ENCODE results near the gene HMOX1.

DNA sequence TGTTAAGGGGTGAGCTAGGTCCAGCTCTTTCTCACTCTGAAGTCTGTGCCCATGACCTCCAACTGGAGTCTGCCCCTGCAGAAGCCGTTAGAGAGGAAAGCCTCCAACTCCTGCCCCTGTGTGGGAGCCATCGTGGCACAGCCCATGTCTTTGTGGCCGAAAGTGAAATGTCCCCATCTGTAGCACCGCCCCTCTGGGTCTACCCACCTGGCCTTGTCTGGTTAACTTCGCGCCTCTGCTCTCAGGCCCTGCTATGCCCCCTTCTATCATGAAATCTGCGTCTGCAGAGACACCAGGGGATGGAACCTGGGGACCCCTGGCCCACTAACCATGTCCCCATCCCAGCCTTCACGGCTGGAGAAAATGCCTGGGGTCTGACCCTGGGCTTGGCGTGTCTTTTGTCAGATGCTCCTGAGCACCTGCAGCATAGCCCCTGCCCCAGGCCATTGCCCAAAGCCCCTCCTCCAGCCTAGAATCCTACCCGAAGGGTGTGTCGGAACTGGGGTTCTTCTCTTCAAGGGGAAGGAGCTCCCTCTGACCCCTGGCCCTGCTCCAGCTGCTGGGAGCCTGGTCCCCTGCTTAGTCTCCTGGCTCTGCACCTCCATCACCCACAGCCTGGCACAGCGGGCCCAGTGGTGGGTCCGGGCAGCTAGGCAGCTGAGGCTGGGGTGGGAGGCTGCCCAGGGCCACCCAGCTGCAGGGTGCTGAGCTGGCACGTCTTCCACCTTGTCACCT lies 35.8 kb upstream of the HMOX1 start:
- no peak for TF ChIP-seq TAF1 (conservative IDR thresholded peaks at IDR 0.05)
- no peak for TF ChIP-seq FOXA1 (IDR thresholded peaks at IDR 0.05)
- TF ChIP-seq, protein P1, sequence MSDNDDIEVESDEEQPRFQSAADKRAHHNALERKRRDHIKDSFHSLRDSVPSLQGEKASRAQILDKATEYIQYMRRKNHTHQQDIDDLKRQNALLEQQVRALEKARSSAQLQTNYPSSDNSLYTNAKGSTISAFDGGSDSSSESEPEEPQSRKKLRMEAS (IDR thresholded peaks at IDR 0.05) = no peak
- TF ChIP-seq, protein P2, sequence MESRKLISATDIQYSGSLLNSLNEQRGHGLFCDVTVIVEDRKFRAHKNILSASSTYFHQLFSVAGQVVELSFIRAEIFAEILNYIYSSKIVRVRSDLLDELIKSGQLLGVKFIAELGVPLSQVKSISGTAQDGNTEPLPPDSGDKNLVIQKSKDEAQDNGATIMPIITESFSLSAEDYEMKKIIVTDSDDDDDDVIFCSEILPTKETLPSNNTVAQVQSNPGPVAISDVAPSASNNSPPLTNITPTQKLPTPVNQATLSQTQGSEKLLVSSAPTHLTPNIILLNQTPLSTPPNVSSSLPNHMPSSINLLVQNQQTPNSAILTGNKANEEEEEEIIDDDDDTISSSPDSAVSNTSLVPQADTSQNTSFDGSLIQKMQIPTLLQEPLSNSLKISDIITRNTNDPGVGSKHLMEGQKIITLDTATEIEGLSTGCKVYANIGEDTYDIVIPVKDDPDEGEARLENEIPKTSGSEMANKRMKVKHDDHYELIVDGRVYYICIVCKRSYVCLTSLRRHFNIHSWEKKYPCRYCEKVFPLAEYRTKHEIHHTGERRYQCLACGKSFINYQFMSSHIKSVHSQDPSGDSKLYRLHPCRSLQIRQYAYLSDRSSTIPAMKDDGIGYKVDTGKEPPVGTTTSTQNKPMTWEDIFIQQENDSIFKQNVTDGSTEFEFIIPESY (IDR thresholded peaks at IDR 0.05) = no peak
- TF ChIP-seq YY1 (IDR thresholded peaks at IDR 0.05) = no peak
- TF ChIP-seq, protein P3, sequence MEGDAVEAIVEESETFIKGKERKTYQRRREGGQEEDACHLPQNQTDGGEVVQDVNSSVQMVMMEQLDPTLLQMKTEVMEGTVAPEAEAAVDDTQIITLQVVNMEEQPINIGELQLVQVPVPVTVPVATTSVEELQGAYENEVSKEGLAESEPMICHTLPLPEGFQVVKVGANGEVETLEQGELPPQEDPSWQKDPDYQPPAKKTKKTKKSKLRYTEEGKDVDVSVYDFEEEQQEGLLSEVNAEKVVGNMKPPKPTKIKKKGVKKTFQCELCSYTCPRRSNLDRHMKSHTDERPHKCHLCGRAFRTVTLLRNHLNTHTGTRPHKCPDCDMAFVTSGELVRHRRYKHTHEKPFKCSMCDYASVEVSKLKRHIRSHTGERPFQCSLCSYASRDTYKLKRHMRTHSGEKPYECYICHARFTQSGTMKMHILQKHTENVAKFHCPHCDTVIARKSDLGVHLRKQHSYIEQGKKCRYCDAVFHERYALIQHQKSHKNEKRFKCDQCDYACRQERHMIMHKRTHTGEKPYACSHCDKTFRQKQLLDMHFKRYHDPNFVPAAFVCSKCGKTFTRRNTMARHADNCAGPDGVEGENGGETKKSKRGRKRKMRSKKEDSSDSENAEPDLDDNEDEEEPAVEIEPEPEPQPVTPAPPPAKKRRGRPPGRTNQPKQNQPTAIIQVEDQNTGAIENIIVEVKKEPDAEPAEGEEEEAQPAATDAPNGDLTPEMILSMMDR (IDR thresholded peaks at IDR 0.05; ENCODE audit: low read depth, low read length, missing input control) = no peak
- TF ChIP-seq NR2F2 (IDR thresholded peaks at IDR 0.05) = no peak
